ENCODE measurements around the gene PARP12.

Gene PARP12

GRCh38 chr7:140060243-140060630 is 2.5 kb downstream of the PARP12 start:
- TF ChIP-seq, protein P1, sequence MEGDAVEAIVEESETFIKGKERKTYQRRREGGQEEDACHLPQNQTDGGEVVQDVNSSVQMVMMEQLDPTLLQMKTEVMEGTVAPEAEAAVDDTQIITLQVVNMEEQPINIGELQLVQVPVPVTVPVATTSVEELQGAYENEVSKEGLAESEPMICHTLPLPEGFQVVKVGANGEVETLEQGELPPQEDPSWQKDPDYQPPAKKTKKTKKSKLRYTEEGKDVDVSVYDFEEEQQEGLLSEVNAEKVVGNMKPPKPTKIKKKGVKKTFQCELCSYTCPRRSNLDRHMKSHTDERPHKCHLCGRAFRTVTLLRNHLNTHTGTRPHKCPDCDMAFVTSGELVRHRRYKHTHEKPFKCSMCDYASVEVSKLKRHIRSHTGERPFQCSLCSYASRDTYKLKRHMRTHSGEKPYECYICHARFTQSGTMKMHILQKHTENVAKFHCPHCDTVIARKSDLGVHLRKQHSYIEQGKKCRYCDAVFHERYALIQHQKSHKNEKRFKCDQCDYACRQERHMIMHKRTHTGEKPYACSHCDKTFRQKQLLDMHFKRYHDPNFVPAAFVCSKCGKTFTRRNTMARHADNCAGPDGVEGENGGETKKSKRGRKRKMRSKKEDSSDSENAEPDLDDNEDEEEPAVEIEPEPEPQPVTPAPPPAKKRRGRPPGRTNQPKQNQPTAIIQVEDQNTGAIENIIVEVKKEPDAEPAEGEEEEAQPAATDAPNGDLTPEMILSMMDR (IDR thresholded peaks at IDR 0.05; ENCODE audit: low read depth, low read length, missing control alignments): no peak
- DNase-seq (ENCODE audit: low read depth): no peak
- no peak overlapping the region for H3K4me3 ChIP-seq (ENCODE audit: low read depth, low read length)

- DNase-seq (ENCODE audit: low read depth): no peak
- no peak overlapping the region for H3K4me3 ChIP-seq (ENCODE audit: low read depth, low read length)
- TF ChIP-seq, protein P1 (IDR thresholded peaks at IDR 0.05; ENCODE audit: low read depth, low read length, missing control alignments): no peak
These were observed 3.2 kb downstream of the PARP12 start for GRCh38 chr7:140059273-140060242.

- DNase-seq (ENCODE audit: low read depth): no peak
- TF ChIP-seq, protein P1 (IDR thresholded peaks at IDR 0.05; ENCODE audit: low read depth, low read length, missing control alignments): no peak
These were observed 4.2 kb downstream of the PARP12 start for GRCh38 chr7:140058517-140058916.

DNA sequence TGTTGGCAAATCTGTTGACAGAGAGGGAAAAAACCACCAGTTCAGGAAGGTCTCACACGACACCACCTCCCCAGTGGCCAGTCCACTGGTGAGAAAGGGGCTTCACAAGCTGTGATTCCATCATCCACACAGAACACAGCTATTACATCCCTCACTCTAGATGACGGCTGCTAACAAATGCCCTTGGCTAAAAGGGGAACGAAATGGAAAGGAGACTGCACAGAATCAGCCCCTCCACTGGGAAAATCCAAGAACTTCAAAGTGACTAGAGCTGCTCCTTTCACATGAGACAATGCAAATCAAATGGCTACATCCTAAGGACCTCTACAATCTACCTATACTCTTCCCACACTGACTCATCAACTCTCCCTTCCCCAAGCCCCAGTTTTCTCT is 5.6 kb downstream of the PARP12 start:
- H3K4me3 ChIP-seq (ENCODE audit: low read depth, low read length): no peak overlapping the region
- TF ChIP-seq, protein P1 (IDR thresholded peaks at IDR 0.05; ENCODE audit: low read depth, low read length, missing control alignments): no peak
- no peak for DNase-seq (ENCODE audit: low read depth)

More at GRCh38 chr7:140058517-140058916, 4.2 kb downstream of the PARP12 start:
- no peak overlapping the region for H3K4me3 ChIP-seq (ENCODE audit: low read depth, low read length)

GRCh38 chr7:140056431-140057142 is 6.2 kb downstream of the PARP12 start:
- H3K4me3 ChIP-seq (ENCODE audit: low read depth, low read length): no peak overlapping the region
- TF ChIP-seq, protein P1 (IDR thresholded peaks at IDR 0.05; ENCODE audit: low read depth, low read length, missing control alignments): no peak

GRCh38 chr7:140055833-140056232 is 6.9 kb downstream of the PARP12 start:
- TF ChIP-seq, protein P1 (IDR thresholded peaks at IDR 0.05; ENCODE audit: low read depth, low read length, missing control alignments): no peak
- DNase-seq (ENCODE audit: low read depth): no peak
- H3K4me3 ChIP-seq (ENCODE audit: low read depth, low read length): no peak overlapping the region

More at GRCh38 chr7:140056431-140057142, 6.2 kb downstream of the PARP12 start:
- no peak for DNase-seq (ENCODE audit: low read depth)
